HCT116 (cell line): ENCODE data around the gene ABHD11.

Experiments
- CTCF ChIP-seq, 3 experiments: fragments of 200-600 bp in 1 of 3; sonication (generic) in 1 of 3; IDR thresholded peaks in 2 of 3; conservative IDR thresholded peaks in 1 of 3; 2 replicates each; pipeline ENCODE4 v1.5.1; 2012 to 2017; ENCODE audit warnings: low read depth in 2 of 3, low read length in 2 of 3, antibody characterized with exemption in 1 of 3, borderline replicate concordance in 1 of 3, control low read depth in 1 of 3, mild to moderate bottlenecking in 1 of 3, mixed read lengths in 1 of 3, mixed run types in 1 of 3, moderate library complexity in 1 of 3; ENCODE audit not compliant: insufficient read depth in 1 of 3
- POLR2A ChIP-seq: IDR thresholded peaks from 2 replicates; pipeline ENCODE4 v1.7.0; 2011; ENCODE audit warnings: borderline replicate concordance; ENCODE audit not compliant: insufficient read depth, insufficient read length; ENCODE audit errors: extremely low read depth
- TCF7L2 ChIP-seq: IDR thresholded peaks from 2 replicates; pipeline ENCODE4 v1.7.0; 2011; ENCODE audit warnings: borderline replicate concordance, inconsistent platforms; ENCODE audit not compliant: insufficient read depth, insufficient read length; ENCODE audit errors: extremely low read depth
- TF ChIP-seq, protein P1 (sequence below): IDR thresholded peaks from 2 replicates; pipeline ENCODE4 v1.6.1; 2012; ENCODE audit warnings: low read depth

- TF ChIP-seq CTCF (IDR thresholded peaks at IDR 0.05 in 2 of 3, conservative IDR thresholded peaks at IDR 0.05 in 1 of 3; ENCODE audit: borderline replicate concordance in 1 of 3, insufficient read depth in 1 of 3, low read depth in 2 of 3, low read length in 2 of 3) (no peak), TCF7L2 (no peak), POLR2A (no peak)
- TF ChIP-seq, protein P1, sequence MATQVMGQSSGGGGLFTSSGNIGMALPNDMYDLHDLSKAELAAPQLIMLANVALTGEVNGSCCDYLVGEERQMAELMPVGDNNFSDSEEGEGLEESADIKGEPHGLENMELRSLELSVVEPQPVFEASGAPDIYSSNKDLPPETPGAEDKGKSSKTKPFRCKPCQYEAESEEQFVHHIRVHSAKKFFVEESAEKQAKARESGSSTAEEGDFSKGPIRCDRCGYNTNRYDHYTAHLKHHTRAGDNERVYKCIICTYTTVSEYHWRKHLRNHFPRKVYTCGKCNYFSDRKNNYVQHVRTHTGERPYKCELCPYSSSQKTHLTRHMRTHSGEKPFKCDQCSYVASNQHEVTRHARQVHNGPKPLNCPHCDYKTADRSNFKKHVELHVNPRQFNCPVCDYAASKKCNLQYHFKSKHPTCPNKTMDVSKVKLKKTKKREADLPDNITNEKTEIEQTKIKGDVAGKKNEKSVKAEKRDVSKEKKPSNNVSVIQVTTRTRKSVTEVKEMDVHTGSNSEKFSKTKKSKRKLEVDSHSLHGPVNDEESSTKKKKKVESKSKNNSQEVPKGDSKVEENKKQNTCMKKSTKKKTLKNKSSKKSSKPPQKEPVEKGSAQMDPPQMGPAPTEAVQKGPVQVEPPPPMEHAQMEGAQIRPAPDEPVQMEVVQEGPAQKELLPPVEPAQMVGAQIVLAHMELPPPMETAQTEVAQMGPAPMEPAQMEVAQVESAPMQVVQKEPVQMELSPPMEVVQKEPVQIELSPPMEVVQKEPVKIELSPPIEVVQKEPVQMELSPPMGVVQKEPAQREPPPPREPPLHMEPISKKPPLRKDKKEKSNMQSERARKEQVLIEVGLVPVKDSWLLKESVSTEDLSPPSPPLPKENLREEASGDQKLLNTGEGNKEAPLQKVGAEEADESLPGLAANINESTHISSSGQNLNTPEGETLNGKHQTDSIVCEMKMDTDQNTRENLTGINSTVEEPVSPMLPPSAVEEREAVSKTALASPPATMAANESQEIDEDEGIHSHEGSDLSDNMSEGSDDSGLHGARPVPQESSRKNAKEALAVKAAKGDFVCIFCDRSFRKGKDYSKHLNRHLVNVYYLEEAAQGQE = no peak
Observed at GRCh38 chr7:73779517-73779916, 40.9 kb upstream of the ABHD11 start.
